SK-N-SH (cell line): ENCODE measurements around the gene VASP. TPM values are rescaled to one million over a fixed set of nuclear protein-coding genes. Genes with fewer than 3 reads are reported as not detected.

Experiments
- CTCF ChIA-PET: fragments of 300-600, 350-600 bp; formaldehyde crosslinking; extraction: SDS; loops from one replicate; lab custom pipeline; 2021; lab: Yijun Ruan, JAX
- POLR2A ChIA-PET: fragments of 350-600 bp; sonication (Branson Sonifier 250); formaldehyde crosslinking; extraction: SDS; loops from one replicate; lab custom pipeline; 2020; ENCODE audit warnings: antibody characterized with exemption, inconsistent platforms; lab: Yijun Ruan, JAX
- DNase-seq: peaks from one replicate; pipeline ENCODE4 v3.0.0; 2012
- H2AFZ ChIP-seq: fragments of 200-600 bp; sonication (generic); 2 replicates; pipeline ENCODE4 v1.8.1; 2016; ENCODE audit warnings: antibody characterized with exemption, mild to moderate bottlenecking, low read depth
- H3F3A ChIP-seq: fragments of 200-600 bp; sonication (generic); replicated peaks from 2 replicates; pipeline ENCODE3; 2016; ENCODE audit warnings: antibody characterized with exemption, mild to moderate bottlenecking; ENCODE audit not compliant: insufficient read depth
- H3K27ac ChIP-seq, 2 experiments: fragments of 200-500 bp in 1 of 2; fragments of 200-600 bp in 1 of 2; sonication (Bioruptor generic) in 1 of 2; sonication (generic), shearing (Covaris generic) in 1 of 2; 2 replicates each; pipeline versions ENCODE4 v1.5.1 to v1.6.1; 2014 to 2016; ENCODE audit warnings: low read depth in 2 of 2, inconsistent platforms in 1 of 2, low read length in 1 of 2, mild to moderate bottlenecking in 1 of 2, mixed read lengths in 1 of 2
- H3K27me3 ChIP-seq: fragments of 200-600 bp; sonication (generic), shearing (Covaris generic); 2 replicates; pipeline ENCODE4 v1.6.1; 2016; ENCODE audit warnings: mixed run types; ENCODE audit not compliant: insufficient read depth
- H3K36me3 ChIP-seq, 2 experiments: fragments of 200-500 bp in 1 of 2; fragments of 200-600 bp in 1 of 2; sonication (Bioruptor generic) in 1 of 2; sonication (generic) in 1 of 2; replicated peaks in 1 of 2; 2 replicates each; pipeline versions ENCODE3 to v1.5.1; 2014 to 2016; ENCODE audit warnings: low read length in 1 of 2, mild to moderate bottlenecking in 1 of 2; ENCODE audit not compliant: insufficient read depth in 2 of 2, control insufficient read depth in 1 of 2
- H3K4me1 ChIP-seq, 2 experiments: fragments of 200-500 bp in 1 of 2; fragments of 200-600 bp in 1 of 2; sonication (Bioruptor generic) in 1 of 2; sonication (generic), shearing (Covaris generic) in 1 of 2; 2 replicates each; pipeline versions ENCODE4 v1.5.1 to v1.6.1; 2014 to 2016; ENCODE audit warnings: low read depth in 1 of 2, low read length in 1 of 2, mixed run types in 1 of 2; ENCODE audit not compliant: insufficient read depth in 2 of 2, control insufficient read depth in 1 of 2
- H3K4me2 ChIP-seq: fragments of 200-600 bp; sonication (generic), shearing (Covaris generic); 2 replicates; pipeline ENCODE4 v1.6.1; 2017; ENCODE audit warnings: mixed run types
- H3K4me3 ChIP-seq, 2 experiments: fragments of 200-500 bp in 1 of 2; fragments of 200-600 bp in 1 of 2; sonication (Bioruptor generic) in 1 of 2; sonication (generic), shearing (Covaris generic) in 1 of 2; 2 replicates each; pipeline versions ENCODE4 v1.5.1 to v1.8.1; 2014 to 2016; ENCODE audit warnings: low read depth in 2 of 2, inconsistent platforms in 1 of 2, low read length in 1 of 2, mild to moderate bottlenecking in 1 of 2, mixed read lengths in 1 of 2, moderate library complexity in 1 of 2
- H3K79me2 ChIP-seq: fragments of 200-600 bp; sonication (generic); 2 replicates; pipeline ENCODE4 v1.8.1; 2017; ENCODE audit warnings: mild to moderate bottlenecking; ENCODE audit not compliant: insufficient read depth
- H3K9ac ChIP-seq: fragments of 200-600 bp; sonication (generic); 2 replicates; pipeline ENCODE4 v1.6.1; 2017; ENCODE audit warnings: mixed run types
- H3K9me2 ChIP-seq: fragments of 200-600 bp; sonication (generic); 2 replicates; pipeline ENCODE4 v1.6.1; 2017; ENCODE audit warnings: mixed run types
- H3K9me3 ChIP-seq: fragments of 200-600 bp; sonication (generic); 2 replicates; pipeline ENCODE4 v1.6.1; 2017; ENCODE audit warnings: mixed run types, mild to moderate bottlenecking, moderate library complexity
- H4K20me1 ChIP-seq: fragments of 200-600 bp; sonication (generic); 2 replicates; pipeline ENCODE4 v1.6.1; 2017; ENCODE audit warnings: mild to moderate bottlenecking, mixed run types; ENCODE audit not compliant: insufficient read depth
- CTCF ChIP-seq: fragments of 200-600 bp; sonication (generic); IDR thresholded peaks from 2 replicates; pipeline ENCODE4 v1.6.1; 2017; ENCODE audit warnings: antibody characterized with exemption, mild to moderate bottlenecking, moderate library complexity
- EP300 ChIP-seq, 2 experiments: IDR thresholded peaks; 2 replicates each; pipeline versions ENCODE4 v1.4.0 to v1.6.1; 2012; ENCODE audit warnings: borderline replicate concordance in 1 of 2, low read depth in 1 of 2, low read length in 1 of 2
- IRF3 ChIP-seq: fragments of 150-350 bp; IDR thresholded peaks from 2 replicates; pipeline ENCODE4 v1.6.1; 2016; ENCODE audit warnings: mild to moderate bottlenecking, low read depth, low read length
- MXI1 ChIP-seq: IDR thresholded peaks from 2 replicates; pipeline ENCODE4 v1.6.1; 2012; ENCODE audit warnings: mild to moderate bottlenecking, low read depth, low read length, improper control_type of control experiment
- NFIC ChIP-seq: IDR thresholded peaks from 2 replicates; pipeline ENCODE4 v1.4.0; 2012; ENCODE audit warnings: borderline replicate concordance
- RAD21 ChIP-seq: IDR thresholded peaks from 2 replicates; pipeline ENCODE4 v1.6.1; 2012; ENCODE audit warnings: mild to moderate bottlenecking, low read length
- RFX5 ChIP-seq: IDR thresholded peaks from 2 replicates; pipeline ENCODE4 v1.6.1; 2012; ENCODE audit warnings: mild to moderate bottlenecking, improper control_type of control experiment, low read length
- RXRA ChIP-seq: IDR thresholded peaks from 2 replicates; pipeline ENCODE4 v1.4.0; 2012; ENCODE audit warnings: low read depth, mild to moderate bottlenecking, borderline replicate concordance
- SIN3A ChIP-seq: IDR thresholded peaks from 2 replicates; pipeline ENCODE4 v1.6.1; 2012; ENCODE audit warnings: low read depth, mild to moderate bottlenecking, low read length, moderate library complexity, borderline replicate concordance
- SMC3 ChIP-seq: IDR thresholded peaks from 2 replicates; pipeline ENCODE4 v1.6.1; 2012; ENCODE audit warnings: low read depth, low read length, improper control_type of control experiment
- TAF1 ChIP-seq: IDR thresholded peaks from 2 replicates; pipeline ENCODE4 v1.6.1; 2012; ENCODE audit warnings: low read depth, mild to moderate bottlenecking, low read length, moderate library complexity, borderline replicate concordance
- YY1 ChIP-seq: IDR thresholded peaks from 2 replicates; pipeline ENCODE4 v1.4.0; 2012; ENCODE audit warnings: low read depth, mild to moderate bottlenecking
- WGBS: methylation state at CpG from one replicate; pipeline ENCODE4 v1.1.6; 2017; ENCODE audit warnings: low lambda C conversion rate; 5-methylcytosine and 5-hydroxymethylcytosine counted together
- polyA plus RNA-seq, 3 experiments: library from polyadenylated mRNA; depleted of rRNA; stranded (reverse); fragments of >200 nt; gene quantifications; 2 replicates each; pipeline ENCODE4 v1.2.3, GENCODE V29; 2012

Gene VASP
- polyA plus RNA-seq, 1 of the 3 experiments (the other 2 are of a cell fraction): 37.8 TPM

GRCh38 chr19:45558399-45558878 lies 51.2 kb downstream of the VASP start:
- peaks cover 9% of the 10 kb centered on the region for H3K79me2 ChIP-seq
- no peak overlapping the region for H2AFZ ChIP-seq
- DNase-seq: peak; percentile 66
- H3K4me2 ChIP-seq: no peak overlapping the region
- H3K4me3 ChIP-seq: peak overlapping the region in 1 of 2 experiments; percentile 47; a peak in 1 of 4 replicates
- H3F3A ChIP-seq: peaks cover 4% of the 10 kb centered on the region
- no peaks in the 10 kb centered on the region for H3K9me3 ChIP-seq
- CTCF ChIA-PET: interaction anchor here (0.6 to 1.1 kb wide), 12 partner anchors 9 to 88 kb away, joined by 3 to 6 read pairs (median 3); no protein-coding TSS in a partner anchor
- no peaks in the 10 kb centered on the region for H3K9me2 ChIP-seq
- no peaks in the 10 kb centered on the region for H3K27me3 ChIP-seq
- H4K20me1 ChIP-seq: peaks cover 7% of the 10 kb centered on the region; the same call in 1 of the 2 replicates
- H3K9ac ChIP-seq: no peak overlapping the region
- H3K27ac ChIP-seq: no peak overlapping the region
- no peaks in the 10 kb centered on the region for H3K4me1 ChIP-seq
- WGBS: 79% methylated on average over 10 of the region's 10 CpGs
- H3K36me3 ChIP-seq: no peaks in the 10 kb centered on the region
- POLR2A ChIA-PET: no interaction called here
- TF ChIP-seq CTCF: peak; percentile 72
- TF ChIP-seq SMC3: peak; percentile 45; the same call in 1 of the 2 replicates
- TF ChIP-seq RAD21: peak; percentile 63
- no peak for TF ChIP-seq EP300 (IDR thresholded peaks at IDR 0.05; ENCODE audit: borderline replicate concordance in 1 of 2, low read depth in 1 of 2, low read length in 1 of 2)
- TF ChIP-seq YY1: no peak
- no peak for TF ChIP-seq RFX5

GRCh38 chr19:45560038-45560437 lies 52.8 kb downstream of the VASP start:
- Histone ChIP-seq H3K79me2 (peaks cover 11% of the 10 kb centered on the region), H3K27ac (no peak overlapping the region), H3K9me3 (no peaks in the 10 kb centered on the region), H3K36me3 (no peaks in the 10 kb centered on the region), H3K9me2 (no peaks in the 10 kb centered on the region), H3K4me3 (no peak overlapping the region), H3K27me3 (no peaks in the 10 kb centered on the region), H3F3A (peaks cover 4% of the 10 kb centered on the region), H3K4me1 (no peaks in the 10 kb centered on the region), H4K20me1 (peaks cover 7% of the 10 kb centered on the region; the same call in 1 of the 2 replicates), H3K9ac (no peak overlapping the region), H3K4me2 (no peak overlapping the region), H2AFZ (no peak overlapping the region)
- TF ChIP-seq RFX5: no peak
- no peak for TF ChIP-seq NFIC
- no peak for TF ChIP-seq TAF1
- TF ChIP-seq MXI1: no peak
- TF ChIP-seq SIN3A: no peak
- TF ChIP-seq IRF3: no peak
- no peak for TF ChIP-seq RXRA
- TF ChIP-seq YY1: no peak
- WGBS: 94% methylated on average over 5 of the region's 5 CpGs
- POLR2A ChIA-PET: no interaction called here
- no peak for DNase-seq
- CTCF ChIA-PET: interaction anchor here (0.9 kb wide), 1 partner anchor 120 kb away, joined by 4 read pairs; no protein-coding TSS in a partner anchor
